GM23248 (cell line): ENCODE results near the gene TRIM59. TPM values are rescaled to one million over a fixed set of nuclear protein-coding genes. Genes with fewer than 3 reads are reported as not detected.

ENCODE experiments used
- DNase-seq: peaks from one replicate; pipeline ENCODE4 v3.0.0-alpha.2; 2015
- H2AFZ ChIP-seq: fragments of 200-600 bp; sonication (generic); 2 replicates; pipeline ENCODE4 v1.6.1; 2016; ENCODE audit warnings: antibody characterized with exemption
- H3F3A ChIP-seq: fragments of 200-600 bp; sonication (generic); 2 replicates; pipeline ENCODE4 v1.6.1; 2016; ENCODE audit warnings: mild to moderate bottlenecking, antibody characterized with exemption, mixed run types; ENCODE audit not compliant: insufficient read depth
- H3K27ac ChIP-seq: fragments of 200-600 bp; sonication (generic); 2 replicates; pipeline ENCODE4 v1.5.1; 2016; ENCODE audit warnings: mild to moderate bottlenecking
- H3K27me3 ChIP-seq: fragments of 200-600 bp; sonication (generic); replicated peaks from 2 replicates; pipeline ENCODE4 v1.6.1; 2016; ENCODE audit warnings: mild to moderate bottlenecking; ENCODE audit not compliant: insufficient read depth
- H3K36me3 ChIP-seq: fragments of 200-600 bp; sonication (generic); 2 replicates; pipeline ENCODE4 v1.6.1; 2016; ENCODE audit warnings: low read depth, mild to moderate bottlenecking
- H3K4me1 ChIP-seq: fragments of 200-600 bp; sonication (generic); 2 replicates; pipeline ENCODE4 v1.6.1; 2016; ENCODE audit warnings: mild to moderate bottlenecking; ENCODE audit not compliant: insufficient read depth
- H3K4me2 ChIP-seq: fragments of 200-600 bp; sonication (generic); one replicate; pipeline ENCODE4 v1.6.1; 2016; ENCODE audit warnings: mild to moderate bottlenecking; ENCODE audit not compliant: unreplicated experiment
- H3K4me3 ChIP-seq: fragments of 200-600 bp; sonication (generic); 2 replicates; pipeline ENCODE4 v1.5.1; 2016; ENCODE audit warnings: mild to moderate bottlenecking
- H3K79me2 ChIP-seq: fragments of 200-600 bp; sonication (generic); 2 replicates; pipeline ENCODE4 v1.6.1; 2016; ENCODE audit warnings: mild to moderate bottlenecking; ENCODE audit not compliant: insufficient read depth
- H3K9ac ChIP-seq: fragments of 200-600 bp; sonication (generic); 2 replicates; pipeline ENCODE4 v1.6.1; 2016; ENCODE audit warnings: mild to moderate bottlenecking
- H3K9me2 ChIP-seq: fragments of 200-600 bp; sonication (generic); 2 replicates; pipeline ENCODE4 v1.6.1; 2016; ENCODE audit warnings: mixed run types, mild to moderate bottlenecking, moderate library complexity; ENCODE audit not compliant: insufficient read depth
- H3K9me3 ChIP-seq: fragments of 200-600 bp; sonication (generic); one replicate; pipeline ENCODE4 v1.6.1; 2017; ENCODE audit warnings: low read depth
- H4K20me1 ChIP-seq: fragments of 200-600 bp; sonication (generic); 2 replicates; pipeline ENCODE4 v1.6.0; 2016; ENCODE audit not compliant: insufficient read depth
- EZH2 ChIP-seq: fragments of 200-600 bp; sonication (generic); IDR thresholded peaks from 2 replicates; pipeline ENCODE4 v1.6.1; 2018; ENCODE audit warnings: antibody characterized with exemption, mild to moderate bottlenecking; ENCODE audit not compliant: insufficient read depth, poor library complexity, severe bottlenecking
- EZH2phosphoT487 ChIP-seq: fragments of 200-600 bp; sonication (generic); IDR thresholded peaks from 2 replicates; pipeline ENCODE4 v1.6.1; 2018; ENCODE audit warnings: antibody characterized with exemption, moderate library complexity, mild to moderate bottlenecking, low read depth; ENCODE audit not compliant: insufficient read depth
- WGBS, 2 experiments: methylation state at CpG; one replicate each; pipeline ENCODE4 v1.1.6; 2015 to 2017; ENCODE audit warnings: low lambda C conversion rate in 2 of 2, low coverage in 1 of 2; ENCODE audit errors: missing lambda C conversion rate in 2 of 2; 5-methylcytosine and 5-hydroxymethylcytosine counted together
- in situ Hi-C: fragments of 300-500 bp; cut with MboI; formaldehyde crosslinking; loops from 2 replicates; pipeline ENCODE4 v1.15.0; 2020
- polyA plus RNA-seq: library from polyadenylated mRNA; unstranded; fragments of >200 nt; fragmentation: Nextera tagmentation; extraction: Ambion mirVana; gene quantifications from 2 replicates; pipeline ENCODE4 v1.2.1, GENCODE V29; 2016
- total RNA-seq: library from RNA; depleted of rRNA; stranded (reverse); fragments of >200 nt; shearing (Covaris generic); gene quantifications from 2 replicates; pipeline ENCODE4 v1.2.3, GENCODE V29; 2014; rRNA removed

TRIM59 gene
- total RNA-seq = 14.8 and 26.1 TPM in 2 replicates
- polyA plus RNA-seq = 23.9 and 25.0 TPM in 2 replicates

GRCh38 chr3:160449636-160450598 lies at the start of gene TRIM59:
Gene TRIM59, minus strand, starts transcription at chr3:160449786. Its CDS starts 10,603 bp downstream, at chr3:160439183.
- peak; percentile 97 for DNase-seq
- Histone ChIP-seq H3K4me1 (peaks cover 37% of the 10 kb centered on the region), H3K9me3 (no peaks in the 10 kb centered on the region), H3K9me2 (no peaks in the 10 kb centered on the region), H3K27me3 (no peaks in the 10 kb centered on the region), H3K4me2 (peak within 1 kb of the TSS; percentile 75), H3K4me3 (peak within 1 kb of the TSS; percentile 83), H3K27ac (peak within 1 kb of the TSS; percentile 78), H4K20me1 (no peaks in the 10 kb centered on the region), H2AFZ (peak within 1 kb of the TSS; percentile 92), H3K9ac (peak within 1 kb of the TSS; percentile 81), H3K79me2 (peaks cover 40% of the 10 kb centered on the region), H3K36me3 (no peaks in the 10 kb centered on the region), H3F3A (peaks cover 14% of the 10 kb centered on the region)
- no peak for TF ChIP-seq EZH2
- TF ChIP-seq EZH2phosphoT487 = no peak
- in situ Hi-C loops = no loop called here
- 8% methylated on average over 67 to 68 of the region's 71 CpGs for WGBS, 2 experiments

GRCh38 chr3:160498202-160498601 lies 48.6 kb upstream of the TRIM59 start:
- no peaks in the 10 kb centered on the region for H3K9me3 ChIP-seq
- DNase-seq = no peak
- no peak overlapping the region for H3K4me2 ChIP-seq
- WGBS, 2 experiments = 100% methylated on average over 1 of the region's 1 CpG
- no peaks in the 10 kb centered on the region for H3K79me2 ChIP-seq
- TF ChIP-seq EZH2 (no peak), EZH2phosphoT487 (no peak)
- no peak overlapping the region for H2AFZ ChIP-seq
- H3K9me2 ChIP-seq = no peaks in the 10 kb centered on the region
- H3K27me3 ChIP-seq = no peaks in the 10 kb centered on the region
- H3K4me3 ChIP-seq = no peak overlapping the region
- in situ Hi-C loops = no loop called here
- peaks cover 43% of the 10 kb centered on the region for H3K36me3 ChIP-seq
- no peaks in the 10 kb centered on the region for H4K20me1 ChIP-seq
- H3K9ac ChIP-seq = no peak overlapping the region
- peaks cover 31% of the 10 kb centered on the region for H3F3A ChIP-seq
- H3K4me1 ChIP-seq = no peaks in the 10 kb centered on the region
- no peak overlapping the region for H3K27ac ChIP-seq

GRCh38 chr3:160490166-160490565 lies 40.6 kb upstream of the TRIM59 start:
- H3K27ac ChIP-seq = no peak overlapping the region
- H3K4me3 ChIP-seq = no peak overlapping the region
- no peaks in the 10 kb centered on the region for H4K20me1 ChIP-seq
- H3K9me3 ChIP-seq = no peaks in the 10 kb centered on the region
- in situ Hi-C loops = no loop called here
- H3K9me2 ChIP-seq = no peaks in the 10 kb centered on the region
- H2AFZ ChIP-seq = no peak overlapping the region
- H3K9ac ChIP-seq = no peak overlapping the region
- H3K4me1 ChIP-seq = peaks cover 10% of the 10 kb centered on the region
- peaks cover 64% of the 10 kb centered on the region for H3F3A ChIP-seq
- H3K27me3 ChIP-seq = no peaks in the 10 kb centered on the region
- no peaks in the 10 kb centered on the region for H3K79me2 ChIP-seq
- H3K36me3 ChIP-seq = no peaks in the 10 kb centered on the region
- no peak overlapping the region for H3K4me2 ChIP-seq
- DNase-seq = no peak
- TF ChIP-seq EZH2 (no peak), EZH2phosphoT487 (no peak)

GRCh38 chr3:160486459-160486869 lies 36.9 kb upstream of the TRIM59 start:
- H3K4me2 ChIP-seq = no peak overlapping the region
- peaks cover 38% of the 10 kb centered on the region for H3F3A ChIP-seq
- H3K4me1 ChIP-seq = peaks cover 10% of the 10 kb centered on the region
- in situ Hi-C loops = loop anchor here (10.0 kb wide), 1 partner anchor 52 kb away; no protein-coding TSS in a partner anchor
- peak overlapping the region; percentile 62 for H3K9ac ChIP-seq
- H3K4me3 ChIP-seq = peak overlapping the region; percentile 50; the same call in 1 of the 2 replicates
- H3K27ac ChIP-seq = no peak overlapping the region
- H4K20me1 ChIP-seq = no peaks in the 10 kb centered on the region
- H3K36me3 ChIP-seq = no peaks in the 10 kb centered on the region
- DNase-seq = peak; percentile 79
- TF ChIP-seq EZH2 (no peak), EZH2phosphoT487 (no peak)
- H3K27me3 ChIP-seq = no peaks in the 10 kb centered on the region
- peak overlapping the region; percentile 84 for H2AFZ ChIP-seq
- H3K79me2 ChIP-seq = no peaks in the 10 kb centered on the region
- 0 to 4% methylated on average over 2 of the region's 2 CpGs for WGBS, 2 experiments
- H3K9me3 ChIP-seq = no peaks in the 10 kb centered on the region
- H3K9me2 ChIP-seq = no peaks in the 10 kb centered on the region
